Measurements from ENCODE around the gene RAPGEF2. TPM values are rescaled to one million over a fixed set of nuclear protein-coding genes. Genes with fewer than 3 reads are reported as not detected.

RAPGEF2 gene
- total and polyA plus RNA-seq, 10 of the 15 experiments (the other 5 are each of a cell fraction or from before 2014, with no cell fraction given), result 0.31 to 24.0 (median 2.9) TPM

DNA sequence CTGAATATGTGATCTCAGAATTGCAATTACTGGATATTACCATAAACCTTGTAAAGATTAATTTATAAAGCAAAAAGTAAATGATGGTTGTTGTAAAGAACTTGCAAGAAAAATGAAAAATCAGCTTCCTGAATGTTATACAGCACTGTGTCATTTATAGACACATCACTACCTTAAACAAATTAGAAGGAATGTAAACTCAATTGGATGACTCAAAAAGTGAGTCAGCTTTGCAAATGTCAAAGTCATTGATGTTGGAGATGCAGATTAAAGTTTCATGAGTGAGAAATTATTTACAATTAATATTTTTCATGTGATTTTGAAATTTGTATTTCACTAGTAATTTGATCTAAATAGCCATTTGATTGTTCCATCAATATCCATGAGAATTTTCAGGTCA lies 193.2 kb downstream of the RAPGEF2 start:
- FAIRE-seq, result peak; percentile 66
- ChIA-PET SMC1A (ENCODE audit: uncharacterized antibody, unreplicated experiment) (interaction anchor here (1.4 kb wide), 1 partner anchor 10 kb away, joined by 4 read pairs; no protein-coding TSS in a partner anchor), POLR2A (no interaction called here), RAD21 (ENCODE audit: unreplicated experiment) (no interaction called here), CTCF (no interaction called here)
- TF ChIP-seq RUNX3 (IDR thresholded peaks at IDR 0.05; ENCODE audit: low read length) (no peak), HDAC2 (IDR thresholded peaks at IDR 0.05) (no peak), WRNIP1 (IDR thresholded peaks at IDR 0.05; ENCODE audit: borderline replicate concordance, low read depth, low read length) (no peak), GABPA (IDR thresholded peaks at IDR 0.05; ENCODE audit: low read depth) (no peak), TCF3 (IDR thresholded peaks at IDR 0.05; ENCODE audit: borderline replicate concordance, insufficient read depth, low read depth, low read length) (no peak), RAD51 (IDR thresholded peaks at IDR 0.05) (no peak), CBFB (IDR thresholded peaks at IDR 0.05; ENCODE audit: low read depth) (no peak), BRCA1 (IDR thresholded peaks at IDR 0.05; ENCODE audit: low read depth, low read length) (no peak), MEF2A (IDR thresholded peaks at IDR 0.05; ENCODE audit: insufficient read depth, low read depth, low read length) (no peak), PML (IDR thresholded peaks at IDR 0.05; ENCODE audit: low read length) (no peak), PAX8 (IDR thresholded peaks at IDR 0.05) (no peak), HCFC1 (IDR thresholded peaks at IDR 0.05; ENCODE audit: low read length) (no peak)
- TF ChIP-seq, protein P1, sequence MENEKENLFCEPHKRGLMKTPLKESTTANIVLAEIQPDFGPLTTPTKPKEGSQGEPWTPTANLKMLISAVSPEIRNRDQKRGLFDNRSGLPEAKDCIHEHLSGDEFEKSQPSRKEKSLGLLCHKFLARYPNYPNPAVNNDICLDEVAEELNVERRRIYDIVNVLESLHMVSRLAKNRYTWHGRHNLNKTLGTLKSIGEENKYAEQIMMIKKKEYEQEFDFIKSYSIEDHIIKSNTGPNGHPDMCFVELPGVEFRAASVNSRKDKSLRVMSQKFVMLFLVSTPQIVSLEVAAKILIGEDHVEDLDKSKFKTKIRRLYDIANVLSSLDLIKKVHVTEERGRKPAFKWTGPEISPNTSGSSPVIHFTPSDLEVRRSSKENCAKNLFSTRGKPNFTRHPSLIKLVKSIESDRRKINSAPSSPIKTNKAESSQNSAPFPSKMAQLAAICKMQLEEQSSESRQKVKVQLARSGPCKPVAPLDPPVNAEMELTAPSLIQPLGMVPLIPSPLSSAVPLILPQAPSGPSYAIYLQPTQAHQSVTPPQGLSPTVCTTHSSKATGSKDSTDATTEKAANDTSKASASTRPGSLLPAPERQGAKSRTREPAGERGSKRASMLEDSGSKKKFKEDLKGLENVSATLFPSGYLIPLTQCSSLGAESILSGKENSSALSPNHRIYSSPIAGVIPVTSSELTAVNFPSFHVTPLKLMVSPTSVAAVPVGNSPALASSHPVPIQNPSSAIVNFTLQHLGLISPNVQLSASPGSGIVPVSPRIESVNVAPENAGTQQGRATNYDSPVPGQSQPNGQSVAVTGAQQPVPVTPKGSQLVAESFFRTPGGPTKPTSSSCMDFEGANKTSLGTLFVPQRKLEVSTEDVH (IDR thresholded peaks at IDR 0.05; ENCODE audit: low read depth, partially characterized antibody), result no peak
- no peak overlapping the region for H2AFZ ChIP-seq (ENCODE audit: control insufficient read depth, low read depth, low read length)
- no peak for DNase-seq (ENCODE audit: low read depth, low spot score)
- no peaks in the 10 kb centered on the region for H3K79me2 ChIP-seq (ENCODE audit: control insufficient read depth, insufficient read depth, low read length)
- intact Hi-C loops (cut with micrococcal nuclease; ENCODE audit: unreplicated experiment), result no loop called here
- no peak overlapping the region for H3K9ac ChIP-seq (ENCODE audit: control insufficient read depth, insufficient read depth, low read length)
- no peak for ATAC-seq
- H3K4me3 ChIP-seq, result no peak overlapping the region
- in situ Hi-C loops (cut with MboI), result no loop called here
- H3K9me3 ChIP-seq (replicated peaks; ENCODE audit: control insufficient read depth, insufficient read depth, low read length), result no peaks in the 10 kb centered on the region
- H3K4me1 ChIP-seq (ENCODE audit: control insufficient read depth, insufficient read depth, low read length), result no peaks in the 10 kb centered on the region
- H3K27me3 ChIP-seq (replicated peaks in 1 of 2; ENCODE audit: control insufficient read depth in 2 of 2, insufficient read depth in 2 of 2, low read length in 1 of 2), result no peaks in the 10 kb centered on the region
- H3K36me3 ChIP-seq (ENCODE audit: control insufficient read depth in 2 of 2, insufficient read depth in 2 of 2, low read length in 1 of 2), result no peaks in the 10 kb centered on the region
- no peaks in the 10 kb centered on the region for H4K20me1 ChIP-seq (ENCODE audit: control insufficient read depth, insufficient read depth)
- no peak overlapping the region for H3K27ac ChIP-seq (ENCODE audit: control insufficient read depth, insufficient read depth)
- H3K4me2 ChIP-seq (ENCODE audit: control insufficient read depth, insufficient read depth), result no peak overlapping the region
- no TSS peak for BruUV-seq (replicated peaks)
